LNCaP clone FGC (cell line): ENCODE results near the gene HOXD1.

Source experiments
- DNase-seq: peaks from one replicate; pipeline ENCODE4 v3.0.0-alpha.2; 2011; ENCODE audit warnings: low read depth
- H3K4me3 ChIP-seq: 2 replicates; pipeline ENCODE4 v1.5.1; 2011; ENCODE audit warnings: mild to moderate bottlenecking, low read depth, low read length, control low read depth
- TF ChIP-seq, protein P1 (sequence below): IDR thresholded peaks from 2 replicates; pipeline ENCODE4 v1.5.1; 2012; ENCODE audit warnings: mild to moderate bottlenecking; ENCODE audit not compliant: control insufficient read depth, insufficient read depth; ENCODE audit errors: extremely low read depth

Gene HOXD1

DNA sequence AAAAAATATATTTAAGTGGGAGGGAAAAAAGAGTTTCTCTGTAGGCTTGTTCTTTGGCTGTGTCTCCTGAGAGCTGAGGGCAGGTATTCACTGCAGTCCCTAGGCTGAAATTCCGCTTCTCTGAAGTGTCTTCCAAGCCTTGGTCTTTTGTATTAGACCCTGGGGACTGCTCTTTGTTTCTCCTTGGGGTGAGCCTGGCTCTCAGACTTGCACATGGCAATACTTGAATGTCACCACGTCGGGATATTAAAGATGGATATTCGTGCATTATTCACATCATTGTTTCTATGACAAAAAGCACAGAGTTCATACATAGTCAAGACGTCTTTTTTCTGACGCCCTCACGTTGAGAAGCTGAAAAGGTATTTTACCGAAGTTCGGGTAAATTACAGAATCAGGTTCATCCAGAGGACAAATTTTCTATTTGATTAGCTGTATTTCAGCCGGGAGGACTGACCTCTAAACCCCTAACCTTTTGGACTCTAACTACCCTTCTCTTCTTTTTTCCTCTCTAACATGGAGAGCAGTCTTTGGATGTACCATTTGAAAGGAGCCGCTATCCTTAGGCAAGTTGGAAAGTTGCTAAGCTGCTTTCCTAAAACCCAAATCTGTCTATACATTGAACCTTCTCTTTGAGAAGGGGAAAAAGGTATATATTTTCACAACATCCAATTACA lies 33.8 kb upstream of the HOXD1 start:
- TF ChIP-seq, protein P1, sequence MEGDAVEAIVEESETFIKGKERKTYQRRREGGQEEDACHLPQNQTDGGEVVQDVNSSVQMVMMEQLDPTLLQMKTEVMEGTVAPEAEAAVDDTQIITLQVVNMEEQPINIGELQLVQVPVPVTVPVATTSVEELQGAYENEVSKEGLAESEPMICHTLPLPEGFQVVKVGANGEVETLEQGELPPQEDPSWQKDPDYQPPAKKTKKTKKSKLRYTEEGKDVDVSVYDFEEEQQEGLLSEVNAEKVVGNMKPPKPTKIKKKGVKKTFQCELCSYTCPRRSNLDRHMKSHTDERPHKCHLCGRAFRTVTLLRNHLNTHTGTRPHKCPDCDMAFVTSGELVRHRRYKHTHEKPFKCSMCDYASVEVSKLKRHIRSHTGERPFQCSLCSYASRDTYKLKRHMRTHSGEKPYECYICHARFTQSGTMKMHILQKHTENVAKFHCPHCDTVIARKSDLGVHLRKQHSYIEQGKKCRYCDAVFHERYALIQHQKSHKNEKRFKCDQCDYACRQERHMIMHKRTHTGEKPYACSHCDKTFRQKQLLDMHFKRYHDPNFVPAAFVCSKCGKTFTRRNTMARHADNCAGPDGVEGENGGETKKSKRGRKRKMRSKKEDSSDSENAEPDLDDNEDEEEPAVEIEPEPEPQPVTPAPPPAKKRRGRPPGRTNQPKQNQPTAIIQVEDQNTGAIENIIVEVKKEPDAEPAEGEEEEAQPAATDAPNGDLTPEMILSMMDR: no peak
- H3K4me3 ChIP-seq: no peak overlapping the region
- DNase-seq: no peak

DNA sequence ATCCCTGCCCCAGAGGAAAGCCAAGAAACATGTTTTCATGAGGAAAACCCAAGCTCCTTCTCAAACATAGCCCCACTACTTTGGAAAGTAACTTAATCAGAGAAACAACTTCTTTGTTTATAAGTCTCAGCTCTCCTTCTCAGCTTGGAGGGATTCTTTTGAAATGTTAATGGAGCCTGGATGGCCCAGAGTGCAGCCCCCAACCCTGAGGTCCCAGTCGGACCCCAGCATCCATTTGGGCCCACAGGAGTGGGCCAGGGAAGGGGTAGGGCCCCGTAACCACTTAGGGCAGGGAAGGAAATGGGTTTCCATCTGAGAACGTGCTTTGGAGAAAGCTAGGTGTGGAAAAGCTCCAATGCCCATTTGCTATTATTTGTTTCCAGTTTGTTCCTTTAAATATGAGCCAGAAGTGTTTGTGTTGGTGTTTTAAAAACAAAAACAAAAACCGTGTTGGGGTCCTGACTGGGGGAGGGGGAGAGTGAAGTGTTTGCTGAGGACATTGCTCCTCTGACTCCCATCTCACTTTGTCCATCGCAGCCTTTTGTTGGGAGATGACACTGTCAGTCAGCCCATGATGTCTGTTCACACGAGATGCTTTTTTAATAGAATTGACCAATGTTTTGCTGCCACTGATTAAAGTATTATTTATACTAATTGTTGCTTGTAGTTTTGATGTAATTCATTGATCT lies 33.0 kb upstream of the HOXD1 start:
- no peak overlapping the region for H3K4me3 ChIP-seq
- TF ChIP-seq, protein P1: no peak
- no peak for DNase-seq

DNA sequence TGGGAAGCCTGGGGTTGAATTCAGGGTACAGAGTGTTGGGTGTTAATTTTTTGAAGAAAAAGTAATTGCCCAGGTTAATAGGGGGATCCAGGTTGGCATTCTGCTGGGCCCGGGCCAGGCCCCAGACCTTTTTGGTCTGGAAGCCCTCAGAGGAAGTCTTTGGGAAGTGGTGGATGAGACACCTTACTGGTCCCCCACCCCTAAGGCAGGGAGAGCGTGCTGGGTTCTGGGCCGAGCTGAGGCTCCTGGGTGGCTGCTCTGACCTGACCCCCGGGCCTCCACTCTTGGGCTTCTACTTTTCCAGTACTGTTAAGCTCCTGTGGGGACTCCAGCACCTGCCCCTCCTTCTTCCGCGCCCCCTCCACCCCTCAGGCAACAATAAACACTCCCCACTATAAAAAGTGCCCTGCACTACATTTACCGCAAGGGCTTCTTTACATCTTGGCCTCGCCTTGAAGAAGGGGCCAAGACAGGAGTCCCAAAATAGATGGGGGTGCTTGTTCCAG lies 32.1 kb upstream of the HOXD1 start:
- H3K4me3 ChIP-seq: no peak overlapping the region
- DNase-seq: no peak
- TF ChIP-seq, protein P1: no peak

DNA sequence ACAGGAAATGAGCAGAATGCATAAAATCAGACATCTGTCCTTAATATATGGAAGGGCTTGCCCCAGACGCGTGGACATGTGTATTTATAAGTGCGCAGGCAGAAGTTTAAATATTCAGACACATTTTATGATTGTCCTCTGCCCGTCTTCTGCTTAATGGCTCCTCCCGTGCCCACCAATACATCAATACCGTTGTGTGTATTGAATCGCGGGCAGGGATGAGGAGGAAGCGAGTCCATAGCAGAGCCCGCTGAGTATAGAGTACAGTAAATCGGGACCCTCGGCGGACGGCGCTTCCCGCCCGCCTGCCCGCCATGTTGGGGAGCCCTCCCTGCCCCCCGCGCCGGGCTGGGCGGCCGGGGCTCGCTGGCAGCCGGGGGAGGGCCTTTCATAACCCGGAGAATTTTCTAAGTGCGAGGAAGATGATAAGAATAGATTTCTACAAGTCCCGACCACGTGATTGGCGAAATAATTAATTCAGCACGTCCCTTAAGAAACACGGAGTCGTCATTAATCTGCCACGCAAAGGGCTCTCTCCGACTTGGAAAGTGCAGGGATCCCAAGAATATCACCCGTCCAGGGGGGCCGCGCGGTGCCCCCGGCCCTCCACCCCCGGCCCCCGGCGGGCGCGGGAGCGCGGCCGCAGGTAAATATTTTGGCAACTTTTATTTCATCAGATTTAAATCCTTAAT lies 31.5 kb upstream of the HOXD1 start, which contains the start of gene HOXD3:
TSS of gene HOXD3 (plus strand) at position 501 of the 692 bp plus-strand sequence. CDS start 11,808 bp downstream, outside the sequence.
- TF ChIP-seq, protein P1: no peak
- DNase-seq: no peak

DNA sequence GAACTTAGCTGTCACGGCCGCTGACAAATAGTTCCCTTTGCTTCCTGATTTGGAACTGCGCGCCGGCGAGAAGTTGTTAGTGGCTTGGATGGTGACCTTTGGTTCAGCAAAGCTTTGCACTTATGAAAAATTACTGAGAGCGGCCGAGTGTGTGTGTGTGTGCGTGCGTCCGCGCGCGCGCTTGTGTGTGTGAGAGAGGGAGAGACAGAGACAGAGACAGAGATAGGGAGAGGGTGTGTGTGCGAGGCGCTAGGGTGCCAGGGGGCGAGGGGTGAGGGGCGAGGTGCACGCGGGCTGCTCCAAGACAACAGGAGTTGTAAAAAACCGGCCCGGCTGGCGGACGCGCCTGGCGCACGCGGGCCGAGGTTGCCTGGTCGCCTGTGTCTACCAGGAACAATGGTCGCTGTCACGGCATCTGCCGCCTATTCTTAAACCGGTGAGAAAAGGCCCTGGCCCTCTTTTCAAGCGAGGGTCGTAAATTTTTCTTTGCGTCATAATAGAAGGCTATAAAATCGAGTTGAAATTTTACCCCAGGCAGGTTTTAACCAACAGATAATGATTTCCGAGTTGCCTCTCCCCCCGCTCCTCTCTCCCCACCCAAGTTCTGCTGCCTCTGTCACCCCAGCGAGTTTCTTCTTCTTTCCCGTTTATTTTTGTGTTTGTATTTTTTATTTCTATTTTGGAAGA lies 30.8 kb upstream of the HOXD1 start:
- no peak for DNase-seq
- no peak overlapping the region for H3K4me3 ChIP-seq
- TF ChIP-seq, protein P1: no peak

More for the DNA sequence above, 31.5 kb upstream of the HOXD1 start, which contains the start of gene HOXD3:
- H3K4me3 ChIP-seq: no peak within 1 kb of the TSS

DNA sequence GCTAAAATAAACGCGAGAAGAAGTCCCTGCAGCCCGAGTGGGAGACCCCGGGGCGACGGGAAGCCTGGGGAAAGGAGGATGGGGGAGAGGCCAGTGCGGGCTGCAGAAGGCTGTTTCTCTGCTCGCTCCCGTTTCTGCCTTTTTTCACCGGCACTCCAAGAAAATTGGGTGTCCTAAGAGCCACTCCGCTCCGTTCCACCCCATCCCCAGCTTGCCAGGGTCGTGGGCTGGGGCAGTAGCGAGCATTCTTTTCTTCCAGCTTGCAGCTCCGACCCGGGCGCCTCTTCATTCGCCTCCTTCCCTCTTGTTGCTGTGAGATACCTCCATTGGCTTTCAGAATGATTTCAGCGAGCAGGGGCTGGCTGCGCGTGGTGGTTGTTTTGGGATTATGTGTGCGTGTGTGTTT lies 30.3 kb upstream of the HOXD1 start:
- TF ChIP-seq, protein P1: no peak
- no peak for DNase-seq
- no peak overlapping the region for H3K4me3 ChIP-seq
